ENCODE data around the gene FAM107B. TPM values are rescaled to one million over a fixed set of nuclear protein-coding genes. Genes with fewer than 3 reads are reported as not detected.

The FAM107B gene
- total and polyA plus RNA-seq, 4 donors = 24.9 to 58.1 (median 30.9) TPM

DNA sequence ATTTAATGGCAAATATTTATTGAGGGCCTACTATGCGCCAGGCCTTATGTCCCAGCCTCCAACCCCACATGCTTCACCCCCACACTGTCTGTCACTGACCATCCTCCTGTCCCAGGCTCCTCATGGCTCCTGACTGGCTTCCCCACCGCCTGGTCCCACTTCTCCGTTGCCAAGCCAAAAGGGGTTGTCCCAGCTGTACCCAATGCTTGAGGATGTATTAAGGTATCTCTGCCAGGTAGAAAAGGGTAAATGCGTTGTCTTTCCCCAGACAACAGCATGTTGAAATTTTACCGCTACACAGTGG lies 275.1 kb downstream of the FAM107B start:
- Histone ChIP-seq H3K27me3 (ENCODE audit: control insufficient read depth in 4 of 4, insufficient read depth in 4 of 4, low read length in 3 of 4) (no peaks in the 10 kb centered on the region), H3K4me1 (ENCODE audit: control insufficient read depth in 4 of 4, insufficient read depth in 4 of 4, low read length in 3 of 4) (no peaks in the 10 kb centered on the region), H3K27ac (ENCODE audit: low read depth in 1 of 2, low read length in 2 of 2) (no peak overlapping the region), H3K9ac (ENCODE audit: low read depth in 1 of 2, low read length in 2 of 2) (no peak overlapping the region), H3K36me3 (ENCODE audit: control insufficient read depth in 4 of 4, insufficient read depth in 3 of 4, low read depth in 1 of 4, low read length in 3 of 4) (no peaks in the 10 kb centered on the region), H3K9me3 (ENCODE audit: control insufficient read depth in 4 of 4, low read length in 3 of 4) (no peaks in the 10 kb centered on the region), H3K4me3 (ENCODE audit: low read depth in 1 of 3, low read length in 3 of 3) (no peak overlapping the region)
- DNase-seq (ENCODE audit: low spot score) = no peak
- WGBS = 91% methylated on average over 5 of the region's 5 CpGs
- TF ChIP-seq, protein P1, sequence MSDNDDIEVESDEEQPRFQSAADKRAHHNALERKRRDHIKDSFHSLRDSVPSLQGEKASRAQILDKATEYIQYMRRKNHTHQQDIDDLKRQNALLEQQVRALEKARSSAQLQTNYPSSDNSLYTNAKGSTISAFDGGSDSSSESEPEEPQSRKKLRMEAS (IDR thresholded peaks at IDR 0.05) = no peak
- TF ChIP-seq SP1 (IDR thresholded peaks at IDR 0.05) (no peak), HNF4G (IDR thresholded peaks at IDR 0.05) (no peak), YY1 (IDR thresholded peaks at IDR 0.05) (no peak), JUND (IDR thresholded peaks at IDR 0.05) (no peak), EGR1 (IDR thresholded peaks at IDR 0.05; ENCODE audit: low read depth in 2 of 2) (no peak), RAD21 (IDR thresholded peaks at IDR 0.05) (no peak), TAF1 (conservative IDR thresholded peaks at IDR 0.05) (no peak), FOXA1 (IDR thresholded peaks at IDR 0.05) (no peak), FOXA2 (IDR thresholded peaks at IDR 0.05) (no peak), GABPA (IDR thresholded peaks at IDR 0.05 in 1 of 2, conservative IDR thresholded peaks at IDR 0.05 in 1 of 2) (no peak), RXRA (IDR thresholded peaks at IDR 0.05) (no peak), NR2F2 (IDR thresholded peaks at IDR 0.05) (no peak), HNF4A (conservative IDR thresholded peaks at IDR 0.05) (no peak)
- TF ChIP-seq, protein P2, sequence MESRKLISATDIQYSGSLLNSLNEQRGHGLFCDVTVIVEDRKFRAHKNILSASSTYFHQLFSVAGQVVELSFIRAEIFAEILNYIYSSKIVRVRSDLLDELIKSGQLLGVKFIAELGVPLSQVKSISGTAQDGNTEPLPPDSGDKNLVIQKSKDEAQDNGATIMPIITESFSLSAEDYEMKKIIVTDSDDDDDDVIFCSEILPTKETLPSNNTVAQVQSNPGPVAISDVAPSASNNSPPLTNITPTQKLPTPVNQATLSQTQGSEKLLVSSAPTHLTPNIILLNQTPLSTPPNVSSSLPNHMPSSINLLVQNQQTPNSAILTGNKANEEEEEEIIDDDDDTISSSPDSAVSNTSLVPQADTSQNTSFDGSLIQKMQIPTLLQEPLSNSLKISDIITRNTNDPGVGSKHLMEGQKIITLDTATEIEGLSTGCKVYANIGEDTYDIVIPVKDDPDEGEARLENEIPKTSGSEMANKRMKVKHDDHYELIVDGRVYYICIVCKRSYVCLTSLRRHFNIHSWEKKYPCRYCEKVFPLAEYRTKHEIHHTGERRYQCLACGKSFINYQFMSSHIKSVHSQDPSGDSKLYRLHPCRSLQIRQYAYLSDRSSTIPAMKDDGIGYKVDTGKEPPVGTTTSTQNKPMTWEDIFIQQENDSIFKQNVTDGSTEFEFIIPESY (IDR thresholded peaks at IDR 0.05) = no peak
- TF ChIP-seq, protein P3, sequence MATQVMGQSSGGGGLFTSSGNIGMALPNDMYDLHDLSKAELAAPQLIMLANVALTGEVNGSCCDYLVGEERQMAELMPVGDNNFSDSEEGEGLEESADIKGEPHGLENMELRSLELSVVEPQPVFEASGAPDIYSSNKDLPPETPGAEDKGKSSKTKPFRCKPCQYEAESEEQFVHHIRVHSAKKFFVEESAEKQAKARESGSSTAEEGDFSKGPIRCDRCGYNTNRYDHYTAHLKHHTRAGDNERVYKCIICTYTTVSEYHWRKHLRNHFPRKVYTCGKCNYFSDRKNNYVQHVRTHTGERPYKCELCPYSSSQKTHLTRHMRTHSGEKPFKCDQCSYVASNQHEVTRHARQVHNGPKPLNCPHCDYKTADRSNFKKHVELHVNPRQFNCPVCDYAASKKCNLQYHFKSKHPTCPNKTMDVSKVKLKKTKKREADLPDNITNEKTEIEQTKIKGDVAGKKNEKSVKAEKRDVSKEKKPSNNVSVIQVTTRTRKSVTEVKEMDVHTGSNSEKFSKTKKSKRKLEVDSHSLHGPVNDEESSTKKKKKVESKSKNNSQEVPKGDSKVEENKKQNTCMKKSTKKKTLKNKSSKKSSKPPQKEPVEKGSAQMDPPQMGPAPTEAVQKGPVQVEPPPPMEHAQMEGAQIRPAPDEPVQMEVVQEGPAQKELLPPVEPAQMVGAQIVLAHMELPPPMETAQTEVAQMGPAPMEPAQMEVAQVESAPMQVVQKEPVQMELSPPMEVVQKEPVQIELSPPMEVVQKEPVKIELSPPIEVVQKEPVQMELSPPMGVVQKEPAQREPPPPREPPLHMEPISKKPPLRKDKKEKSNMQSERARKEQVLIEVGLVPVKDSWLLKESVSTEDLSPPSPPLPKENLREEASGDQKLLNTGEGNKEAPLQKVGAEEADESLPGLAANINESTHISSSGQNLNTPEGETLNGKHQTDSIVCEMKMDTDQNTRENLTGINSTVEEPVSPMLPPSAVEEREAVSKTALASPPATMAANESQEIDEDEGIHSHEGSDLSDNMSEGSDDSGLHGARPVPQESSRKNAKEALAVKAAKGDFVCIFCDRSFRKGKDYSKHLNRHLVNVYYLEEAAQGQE (IDR thresholded peaks at IDR 0.05) = no peak
- TF ChIP-seq, protein P4, sequence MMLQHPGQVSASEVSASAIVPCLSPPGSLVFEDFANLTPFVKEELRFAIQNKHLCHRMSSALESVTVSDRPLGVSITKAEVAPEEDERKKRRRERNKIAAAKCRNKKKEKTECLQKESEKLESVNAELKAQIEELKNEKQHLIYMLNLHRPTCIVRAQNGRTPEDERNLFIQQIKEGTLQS (IDR thresholded peaks at IDR 0.05) = no peak
- TF ChIP-seq, protein P5, sequence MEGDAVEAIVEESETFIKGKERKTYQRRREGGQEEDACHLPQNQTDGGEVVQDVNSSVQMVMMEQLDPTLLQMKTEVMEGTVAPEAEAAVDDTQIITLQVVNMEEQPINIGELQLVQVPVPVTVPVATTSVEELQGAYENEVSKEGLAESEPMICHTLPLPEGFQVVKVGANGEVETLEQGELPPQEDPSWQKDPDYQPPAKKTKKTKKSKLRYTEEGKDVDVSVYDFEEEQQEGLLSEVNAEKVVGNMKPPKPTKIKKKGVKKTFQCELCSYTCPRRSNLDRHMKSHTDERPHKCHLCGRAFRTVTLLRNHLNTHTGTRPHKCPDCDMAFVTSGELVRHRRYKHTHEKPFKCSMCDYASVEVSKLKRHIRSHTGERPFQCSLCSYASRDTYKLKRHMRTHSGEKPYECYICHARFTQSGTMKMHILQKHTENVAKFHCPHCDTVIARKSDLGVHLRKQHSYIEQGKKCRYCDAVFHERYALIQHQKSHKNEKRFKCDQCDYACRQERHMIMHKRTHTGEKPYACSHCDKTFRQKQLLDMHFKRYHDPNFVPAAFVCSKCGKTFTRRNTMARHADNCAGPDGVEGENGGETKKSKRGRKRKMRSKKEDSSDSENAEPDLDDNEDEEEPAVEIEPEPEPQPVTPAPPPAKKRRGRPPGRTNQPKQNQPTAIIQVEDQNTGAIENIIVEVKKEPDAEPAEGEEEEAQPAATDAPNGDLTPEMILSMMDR (IDR thresholded peaks at IDR 0.05; ENCODE audit: low read depth, low read length, missing input control) = no peak
